Lung (tissue), 12 donors: ENCODE results near the gene GPHA2. TPM values are rescaled to one million over a fixed set of nuclear protein-coding genes. Genes with fewer than 3 reads are reported as not detected.

Experiments
- ATAC-seq: fragments of 200-7000 bp; cut with Tn5 transposase; one replicate; pipeline ENCODE4 v1.9.1; 2020; ENCODE audit warnings: moderate number of reproducible peaks; ENCODE audit not compliant: insufficient read depth, low FRiP score
- DNase-seq, 3 donors: peaks; one replicate each; pipeline ENCODE4 v3.0.0-alpha.2; 2013 to 2017
- H3K27ac ChIP-seq, 2 donors: one replicate each; pipeline ENCODE4 v1.5.1; 2013; ENCODE audit warnings: mild to moderate bottlenecking in 2 of 2, moderate library complexity in 2 of 2, control low read depth in 1 of 2, inconsistent platforms in 1 of 2, low read depth in 1 of 2, low read length in 1 of 2
- H3K27me3 ChIP-seq, 3 donors: one replicate each; pipeline ENCODE4 v1.5.1; 2013; ENCODE audit warnings: low read length in 2 of 3; ENCODE audit not compliant: control insufficient read depth in 3 of 3, insufficient read depth in 3 of 3
- H3K36me3 ChIP-seq, 4 donors: one replicate each; pipeline ENCODE4 v1.5.1; 2013; ENCODE audit warnings: low read length in 4 of 4, mild to moderate bottlenecking in 1 of 4, moderate library complexity in 1 of 4; ENCODE audit not compliant: control insufficient read depth in 4 of 4, insufficient read depth in 4 of 4
- H3K4me1 ChIP-seq, 5 donors: one replicate each; pipeline ENCODE4 v1.5.1; 2013; ENCODE audit warnings: low read length in 5 of 5, mild to moderate bottlenecking in 2 of 5, moderate library complexity in 1 of 5; ENCODE audit not compliant: control insufficient read depth in 5 of 5, insufficient read depth in 5 of 5
- H3K4me3 ChIP-seq: one replicate; pipeline ENCODE4 v1.5.1; 2013; ENCODE audit warnings: mild to moderate bottlenecking, control low read depth, moderate library complexity
- H3K9ac ChIP-seq, 2 donors: one replicate each; pipeline ENCODE4 v1.5.1; 2013; ENCODE audit warnings: low read length in 2 of 2, control low read depth in 1 of 2; ENCODE audit not compliant: insufficient read depth in 1 of 2
- H3K9me3 ChIP-seq, 4 donors: one replicate each; pipeline ENCODE4 v1.5.1; 2013; ENCODE audit warnings: low read length in 3 of 4, mild to moderate bottlenecking in 1 of 4, moderate library complexity in 1 of 4; ENCODE audit not compliant: control insufficient read depth in 4 of 4, insufficient read depth in 3 of 4
- WGBS, 2 donors: extraction: QIAGEN DNeasy Blood & Tissue Kit; methylation state at CpG; one replicate each; pipeline ENCODE4 v1.1.7; 2013; 5-methylcytosine and 5-hydroxymethylcytosine counted together
- polyA plus RNA-seq, 2 donors: library from polyadenylated mRNA; stranded (reverse); fragments of 200-250 nt; gene quantifications; one replicate each; pipeline ENCODE4 v1.2.1, GENCODE V29; 2013
- total RNA-seq, 2 donors: library from RNA; depleted of rRNA in 1 of 2; stranded (reverse); fragments of >200 nt in 1 of 2; gene quantifications; one replicate each; pipeline ENCODE4 v1.2.1, GENCODE V29; 2014 to 2021
- TF ChIP-seq, protein P1 (sequence below): IDR thresholded peaks from 2 replicates; pipeline ENCODE4 v1.5.1; 2012; ENCODE audit warnings: mild to moderate bottlenecking; ENCODE audit errors: control extremely low read depth, extremely low read depth
- donor health status: control.
- donor health status: control.
- donor health status: Bipolar disorder and iron deficiency.
- donor health status: healthy.
- donor health status: DM: yes; HTN: yes; CAD: no.

GPHA2 gene
- total and polyA plus RNA-seq, 4 donors, result 0.19 TPM; not detected in 3

DNA sequence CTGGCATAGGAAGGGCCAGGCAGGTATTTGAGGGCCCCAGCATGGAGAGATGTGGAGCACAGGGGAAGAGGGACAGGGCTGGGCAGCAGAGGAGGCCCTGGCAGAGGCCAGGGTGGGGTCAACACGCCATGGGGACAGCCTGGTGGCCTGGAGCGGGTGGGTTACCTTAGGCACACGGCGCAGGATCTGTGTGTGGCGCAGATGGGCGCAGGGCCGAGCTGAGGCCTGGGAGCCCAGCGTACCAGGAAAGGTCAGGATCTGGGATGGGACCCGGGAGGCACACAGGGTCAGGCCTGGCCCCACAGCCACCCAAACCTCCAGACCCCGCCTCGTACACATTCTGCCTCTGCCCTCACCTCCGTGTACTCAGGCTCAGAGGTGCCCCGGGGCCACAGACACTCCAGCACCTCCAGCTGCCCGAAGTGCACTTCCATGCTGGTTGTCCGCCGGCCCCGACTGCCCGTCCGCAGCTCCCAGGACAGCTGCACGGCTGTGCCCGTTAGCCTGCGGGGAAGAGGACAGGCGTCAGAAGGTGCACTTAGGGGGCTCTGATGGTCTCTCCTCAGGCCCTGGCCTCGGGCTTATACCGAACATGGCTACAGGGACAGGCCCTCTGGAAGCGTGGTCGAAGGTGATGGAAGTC lies 25.1 kb downstream of the GPHA2 start:
- Histone ChIP-seq H3K9me3 (no peaks in the 10 kb centered on the region), H3K27ac (no peak overlapping the region), H3K9ac (no peak overlapping the region), H3K36me3 (peaks cover 4 to 81% (median 16%) of the 10 kb centered on the region in 4 donors), H3K4me1 (peaks cover 0 to 6% (median under 1%) of the 10 kb centered on the region in 5 donors), H3K27me3 (no peaks in the 10 kb centered on the region), H3K4me3 (no peak overlapping the region)
- TF ChIP-seq, protein P1, sequence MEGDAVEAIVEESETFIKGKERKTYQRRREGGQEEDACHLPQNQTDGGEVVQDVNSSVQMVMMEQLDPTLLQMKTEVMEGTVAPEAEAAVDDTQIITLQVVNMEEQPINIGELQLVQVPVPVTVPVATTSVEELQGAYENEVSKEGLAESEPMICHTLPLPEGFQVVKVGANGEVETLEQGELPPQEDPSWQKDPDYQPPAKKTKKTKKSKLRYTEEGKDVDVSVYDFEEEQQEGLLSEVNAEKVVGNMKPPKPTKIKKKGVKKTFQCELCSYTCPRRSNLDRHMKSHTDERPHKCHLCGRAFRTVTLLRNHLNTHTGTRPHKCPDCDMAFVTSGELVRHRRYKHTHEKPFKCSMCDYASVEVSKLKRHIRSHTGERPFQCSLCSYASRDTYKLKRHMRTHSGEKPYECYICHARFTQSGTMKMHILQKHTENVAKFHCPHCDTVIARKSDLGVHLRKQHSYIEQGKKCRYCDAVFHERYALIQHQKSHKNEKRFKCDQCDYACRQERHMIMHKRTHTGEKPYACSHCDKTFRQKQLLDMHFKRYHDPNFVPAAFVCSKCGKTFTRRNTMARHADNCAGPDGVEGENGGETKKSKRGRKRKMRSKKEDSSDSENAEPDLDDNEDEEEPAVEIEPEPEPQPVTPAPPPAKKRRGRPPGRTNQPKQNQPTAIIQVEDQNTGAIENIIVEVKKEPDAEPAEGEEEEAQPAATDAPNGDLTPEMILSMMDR, result no peak
- ATAC-seq (no peak), DNase-seq (no peak)
- 94 to 96% methylated on average over 27 of the region's 27 CpGs for WGBS, 2 donors

- Histone ChIP-seq H3K4me1 (no peaks in the 10 kb centered on the region), H3K9ac (no peak overlapping the region), H3K9me3 (no peaks in the 10 kb centered on the region), H3K4me3 (no peak overlapping the region), H3K36me3 (peaks cover 4 to 88% (median 20%) of the 10 kb centered on the region in 4 donors), H3K27ac (no peak overlapping the region), H3K27me3 (no peaks in the 10 kb centered on the region)
- 92 to 97% methylated on average over 38 to 39 of the region's 39 CpGs for WGBS, 2 donors
- TF ChIP-seq, protein P1, result no peak
- no peak for DNase-seq
- ATAC-seq, result no peak
Observed at GRCh38 chr11:64909653-64910343, 25.9 kb downstream of the GPHA2 start.

- ATAC-seq (no peak), DNase-seq (no peak)
- no peak overlapping the region for H3K9ac ChIP-seq
- H3K4me1 ChIP-seq, result no peaks in the 10 kb centered on the region
- H3K36me3 ChIP-seq, result peaks cover 4 to 82% (median 20%) of the 10 kb centered on the region in 4 donors
- H3K9me3 ChIP-seq, result no peaks in the 10 kb centered on the region
- no peak overlapping the region for H3K4me3 ChIP-seq
- 94 to 95% methylated on average over 11 of the region's 11 CpGs for WGBS, 2 donors
- no peaks in the 10 kb centered on the region for H3K27me3 ChIP-seq
- TF ChIP-seq, protein P1, result no peak
- H3K27ac ChIP-seq, result no peak overlapping the region
Observed at GRCh38 chr11:64908766-64909165, 26.9 kb downstream of the GPHA2 start.
